Islet of Langerhans (tissue), 1 donor: ENCODE data around the gene E2F4.

Experiments
- FAIRE-seq: peaks from one replicate; lab custom pipeline; 2011; peaks lifted over from hg19 to GRCh38; lab: Jason Lieb, UNC

Gene E2F4

DNA sequence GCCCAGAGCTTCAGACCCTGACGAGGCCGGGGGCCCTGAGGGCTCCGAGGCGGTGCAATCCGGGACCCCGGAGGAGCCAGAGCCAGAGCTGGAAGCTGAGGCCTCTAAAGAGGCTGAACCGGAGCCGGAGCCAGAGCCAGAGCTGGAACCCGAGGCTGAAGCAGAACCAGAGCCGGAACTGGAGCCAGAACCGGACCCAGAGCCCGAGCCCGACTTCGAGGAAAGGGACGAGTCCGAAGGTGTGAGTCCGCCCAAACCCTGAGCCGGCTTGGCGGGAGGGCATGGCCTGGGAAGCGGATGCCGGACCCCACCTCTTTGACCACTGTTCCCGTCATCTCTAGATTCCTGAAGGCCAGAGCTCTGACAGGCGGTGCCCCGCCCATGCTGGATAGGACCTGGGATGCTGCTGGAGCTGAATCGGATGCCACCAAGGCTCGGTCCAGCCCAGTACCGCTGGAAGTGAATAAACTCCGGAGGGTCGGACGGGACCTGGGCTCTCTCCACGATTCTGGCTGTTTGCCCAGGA lies 17.2 kb upstream of the E2F4 start:
- FAIRE-seq: no peak

DNA sequence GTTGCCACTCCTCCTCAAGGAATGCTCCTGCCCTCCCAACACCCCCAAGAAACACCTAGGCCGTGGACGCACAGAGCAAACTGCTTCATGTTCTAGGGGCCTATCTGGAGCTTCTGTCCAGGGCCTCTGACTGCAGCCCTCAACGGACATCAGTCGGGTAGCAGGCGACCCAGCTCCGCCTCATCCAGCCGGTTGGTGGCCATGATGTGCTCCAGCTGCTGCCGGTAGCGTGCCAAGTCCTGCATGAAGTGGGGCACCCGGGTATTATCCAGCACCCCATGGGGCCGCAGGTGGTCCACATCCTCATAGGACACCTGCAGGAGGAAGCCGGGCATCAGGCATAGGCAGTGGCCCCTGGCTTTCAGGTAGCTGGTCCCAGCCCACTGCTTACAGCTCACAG lies 15.3 kb upstream of the E2F4 start:
- no peak for FAIRE-seq

DNA sequence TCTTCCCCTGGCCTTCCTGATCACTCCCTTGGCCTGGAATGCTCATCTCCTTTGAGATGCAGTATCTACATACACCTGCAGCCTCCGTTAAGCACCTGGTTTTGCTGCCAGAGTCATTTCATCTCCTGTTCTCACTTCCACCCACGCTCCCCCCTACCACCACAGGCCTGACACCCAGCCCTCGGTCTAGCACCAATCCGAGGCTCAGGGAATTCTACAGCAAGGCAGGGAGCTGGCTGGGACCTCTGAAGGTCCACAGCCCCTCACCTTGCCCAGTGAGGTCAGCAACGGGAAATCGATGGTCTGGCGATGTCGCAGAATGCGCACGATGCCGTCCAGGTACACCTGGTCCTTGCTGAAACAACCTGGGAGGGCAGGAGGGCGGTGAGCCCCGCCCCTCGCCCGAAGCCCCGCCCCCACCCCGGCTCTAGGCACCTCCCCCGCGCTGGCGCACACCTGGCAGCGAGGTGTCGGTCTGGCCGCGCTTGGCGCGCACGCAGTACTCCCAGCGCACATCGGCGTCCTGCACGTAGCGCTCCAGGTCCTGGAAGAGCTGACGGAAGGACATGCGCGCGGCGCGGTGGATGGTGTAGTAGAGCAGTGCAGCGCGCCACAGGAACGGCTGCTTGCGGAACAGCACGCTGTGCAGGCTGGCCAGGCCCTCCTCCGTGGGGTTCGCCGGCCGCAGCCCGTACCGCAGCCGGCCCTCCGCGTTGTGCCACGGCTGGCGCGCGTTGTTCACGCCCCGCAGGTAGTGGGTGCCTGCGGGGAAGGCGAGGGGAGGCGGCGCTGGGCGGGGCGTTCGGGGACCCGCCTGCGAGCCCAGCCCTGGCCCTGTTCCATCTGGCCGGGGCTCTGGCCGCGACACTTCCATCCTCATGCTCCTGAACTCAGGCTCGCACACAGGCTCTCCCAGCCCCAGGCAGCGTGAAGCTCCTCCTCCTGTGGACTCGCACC lies 13.9 kb upstream of the E2F4 start:
- FAIRE-seq: no peak

DNA sequence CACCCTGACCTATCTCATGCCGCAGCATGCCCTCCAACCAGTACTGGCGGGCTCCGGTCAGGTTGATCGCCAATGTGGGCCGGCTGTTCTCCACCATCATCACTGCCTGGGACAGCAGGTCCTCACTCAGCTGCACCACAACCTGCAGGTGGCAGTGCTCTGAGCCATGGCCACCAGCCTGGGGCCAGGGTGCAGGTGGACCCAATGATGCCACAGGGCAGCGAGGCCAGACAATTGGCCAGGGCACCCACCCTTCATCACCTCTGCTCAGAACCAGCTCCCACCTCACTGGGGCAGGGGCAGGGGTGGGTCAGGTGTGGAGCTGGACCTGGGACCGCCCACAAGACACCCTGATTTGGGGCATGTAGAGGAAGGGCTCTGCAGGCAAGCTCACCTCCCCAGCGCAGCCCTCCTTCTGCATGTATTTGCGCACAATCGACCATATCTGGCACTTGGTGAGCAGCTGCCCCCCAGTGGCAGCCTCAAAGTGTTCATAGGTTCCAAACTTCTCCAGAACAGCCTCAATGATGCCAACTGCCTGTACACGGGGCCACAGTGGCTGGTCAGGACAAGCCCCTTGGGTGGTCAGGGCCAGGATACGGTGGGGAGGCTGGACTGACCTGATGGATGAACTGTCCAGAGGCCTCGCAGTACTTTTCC lies 12.4 kb upstream of the E2F4 start:
- FAIRE-seq: no peak

DNA sequence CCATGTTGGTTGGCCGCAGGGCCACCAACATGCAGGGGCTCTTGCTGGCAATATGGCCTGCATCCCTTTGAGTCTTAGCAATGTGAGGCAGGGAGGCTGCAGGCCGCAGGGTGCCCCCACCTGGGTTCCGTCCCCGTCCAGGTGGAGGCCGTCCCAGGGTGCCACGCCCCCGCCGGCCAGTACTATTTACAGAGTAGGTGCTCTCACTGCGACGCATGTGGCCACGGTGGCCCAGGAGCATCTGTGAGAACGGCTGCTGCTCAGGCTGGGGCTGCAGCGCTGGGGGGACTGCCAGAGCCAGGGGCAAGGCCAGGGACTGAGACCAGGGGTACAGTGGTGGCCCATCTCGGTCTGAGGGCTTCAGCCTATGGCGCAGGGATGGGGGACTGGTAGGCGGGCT lies 11.8 kb upstream of the E2F4 start:
- no peak for FAIRE-seq

DNA sequence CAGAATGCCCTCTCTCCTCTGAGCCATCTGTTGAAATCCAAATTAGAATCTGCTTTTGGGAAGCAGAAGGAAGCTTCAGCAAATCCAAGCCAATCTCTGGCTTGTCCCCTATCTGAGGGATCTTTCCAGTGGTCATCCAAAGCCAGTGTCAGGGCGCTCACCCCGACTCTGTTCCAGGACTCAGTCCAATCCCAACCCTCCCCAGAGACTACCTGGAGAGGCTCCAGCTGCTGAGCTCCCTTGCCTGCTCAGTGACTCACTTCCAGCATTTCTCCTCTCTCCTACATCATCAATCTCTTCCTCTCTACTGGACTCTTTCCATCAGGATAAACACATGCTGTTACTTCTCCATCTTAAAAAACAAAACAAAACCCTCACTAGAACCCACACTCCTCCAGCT lies 10.6 kb upstream of the E2F4 start:
- FAIRE-seq: no peak

DNA sequence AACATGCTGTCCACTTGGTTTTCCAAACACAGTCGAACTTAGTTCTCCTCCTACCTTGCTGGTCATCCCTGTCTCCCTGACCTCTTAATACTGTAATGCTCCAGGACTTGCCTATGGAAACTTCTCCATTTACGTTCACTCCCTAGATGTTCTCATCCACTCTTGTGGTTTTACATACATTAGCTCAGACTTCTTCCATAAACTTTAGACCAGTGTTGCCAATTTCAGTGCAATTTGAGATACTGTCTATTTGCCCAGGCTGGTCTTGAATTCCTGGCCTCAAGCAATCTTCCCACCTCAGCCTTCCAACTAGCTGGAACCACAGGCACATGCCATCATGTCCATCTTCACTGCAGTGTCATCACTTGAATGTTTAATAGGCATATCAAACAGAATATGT lies 9.7 kb upstream of the E2F4 start:
- FAIRE-seq: no peak

DNA sequence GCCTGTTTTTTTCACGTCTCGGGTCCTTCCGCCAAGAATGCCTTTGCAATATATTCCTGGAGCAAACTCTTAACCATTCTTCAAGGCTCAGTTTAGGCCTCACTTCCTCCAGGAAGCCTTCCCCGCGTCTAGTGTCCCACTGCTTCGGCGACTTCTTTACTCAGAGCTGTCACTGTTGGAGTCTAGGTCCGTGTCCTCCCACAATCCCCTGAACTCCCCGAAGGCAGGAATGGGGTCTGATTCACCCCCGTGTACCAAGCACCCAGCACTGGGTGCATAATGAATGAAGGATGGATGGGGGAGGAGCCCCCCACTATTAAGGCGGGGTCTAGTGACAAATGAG lies 8.7 kb upstream of the E2F4 start:
- FAIRE-seq: no peak

DNA sequence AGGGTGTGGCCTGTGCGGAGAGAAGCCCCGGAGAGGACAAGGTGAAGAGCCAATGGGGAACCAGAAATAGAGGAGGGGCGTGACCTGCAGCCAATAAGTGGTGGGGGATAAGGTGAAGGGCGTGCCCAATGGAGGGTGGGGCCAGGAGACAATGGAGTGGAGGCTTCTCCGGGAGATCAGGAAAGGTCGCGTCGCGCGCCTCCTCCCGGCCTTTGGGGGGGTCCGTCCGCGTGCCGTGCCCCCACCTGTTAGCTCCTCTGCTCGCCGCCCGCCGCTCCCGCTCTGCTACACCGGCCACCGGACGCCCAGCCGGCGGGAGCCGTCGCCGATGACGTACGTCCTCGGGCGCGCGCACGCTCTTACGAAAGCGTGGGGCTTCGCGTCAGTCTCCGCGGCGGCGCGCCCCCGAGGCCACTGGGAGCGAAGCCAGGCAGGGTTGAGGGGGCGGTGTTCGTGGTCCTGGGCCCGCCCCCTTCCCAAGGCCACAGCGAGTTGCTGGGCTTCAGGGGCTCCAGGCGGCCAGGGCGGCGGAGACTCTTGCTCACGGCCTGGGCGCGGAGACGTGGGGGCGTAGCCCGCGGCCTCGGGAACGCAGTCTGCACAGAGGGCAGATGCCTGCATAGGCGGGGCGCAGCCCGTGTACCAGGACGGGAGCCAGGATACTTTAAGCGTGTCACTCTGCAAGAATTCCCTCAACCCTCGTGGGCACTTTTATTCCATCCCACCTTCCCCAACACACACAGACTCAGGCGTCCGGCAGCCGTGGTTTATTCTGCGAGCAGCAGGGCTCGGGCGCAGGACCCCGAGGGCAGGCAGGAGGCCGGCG lies 8.1 kb upstream of the E2F4 start, which contains the start of gene MATCAP1:
MATCAP1 (minus strand) TSS at position 337 of the 826 bp plus-strand sequence. CDS start 3,353 bp downstream, outside the sequence.
- peak; percentile 49 for FAIRE-seq

DNA sequence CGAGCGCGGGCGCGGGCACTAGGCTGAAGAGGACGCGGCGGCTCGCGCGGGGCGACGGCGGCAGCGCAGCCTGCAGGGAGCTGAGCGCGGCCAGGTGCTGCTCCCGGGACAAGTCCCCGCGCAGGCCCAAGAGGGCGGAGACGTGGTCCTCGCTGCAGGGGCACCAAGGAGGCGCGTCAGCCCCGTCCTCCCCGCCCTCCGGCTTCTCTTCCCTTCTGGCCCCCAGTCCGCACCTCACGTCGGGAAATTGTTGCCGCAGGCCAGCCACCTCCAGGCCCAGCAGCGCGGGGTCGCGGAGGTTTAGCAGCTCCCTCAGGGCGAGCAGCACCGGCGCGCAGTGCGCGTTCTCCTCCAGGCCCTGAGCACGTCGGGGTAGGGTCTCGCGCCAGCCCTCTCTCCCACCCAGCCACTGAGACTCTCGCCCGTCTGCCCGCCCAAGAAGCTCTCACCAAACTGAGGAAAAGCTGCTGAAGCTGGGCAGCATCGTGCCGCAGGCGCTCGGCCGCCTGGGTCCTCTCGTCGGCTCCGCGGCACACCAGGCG lies 7.4 kb upstream of the E2F4 start:
- no peak for FAIRE-seq

DNA sequence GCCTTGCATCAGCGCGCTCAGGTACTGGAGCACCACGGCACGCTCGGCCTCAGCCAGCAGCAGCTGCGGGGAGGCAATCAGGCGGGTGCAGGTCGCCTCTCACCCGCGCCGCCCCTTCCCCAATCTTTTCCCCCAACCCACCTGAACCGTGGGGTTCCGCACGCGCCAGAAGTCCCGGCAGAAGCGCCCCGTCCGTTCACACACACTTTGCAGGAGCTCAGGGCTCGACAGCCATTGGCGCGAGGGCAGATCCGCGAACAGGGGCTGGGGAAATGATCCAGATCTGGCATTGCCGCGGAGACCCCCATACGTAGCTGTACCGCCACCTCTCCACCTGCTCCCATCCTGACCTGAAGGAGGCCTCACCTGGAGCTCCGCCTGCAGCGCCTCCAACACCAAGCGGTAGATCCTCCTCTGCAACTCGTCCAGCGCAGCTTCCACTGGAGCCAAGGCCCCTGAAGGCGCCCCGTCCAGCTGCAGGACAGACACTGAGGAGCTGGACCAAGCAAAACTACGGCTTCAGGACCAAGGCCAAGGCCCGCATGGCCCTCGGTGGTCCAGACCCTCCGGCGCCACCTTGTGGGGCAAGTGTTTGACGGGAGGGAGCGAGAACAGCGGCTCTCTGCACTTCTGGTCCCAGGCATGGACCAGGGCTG lies 6.8 kb upstream of the E2F4 start:
- FAIRE-seq: no peak

DNA sequence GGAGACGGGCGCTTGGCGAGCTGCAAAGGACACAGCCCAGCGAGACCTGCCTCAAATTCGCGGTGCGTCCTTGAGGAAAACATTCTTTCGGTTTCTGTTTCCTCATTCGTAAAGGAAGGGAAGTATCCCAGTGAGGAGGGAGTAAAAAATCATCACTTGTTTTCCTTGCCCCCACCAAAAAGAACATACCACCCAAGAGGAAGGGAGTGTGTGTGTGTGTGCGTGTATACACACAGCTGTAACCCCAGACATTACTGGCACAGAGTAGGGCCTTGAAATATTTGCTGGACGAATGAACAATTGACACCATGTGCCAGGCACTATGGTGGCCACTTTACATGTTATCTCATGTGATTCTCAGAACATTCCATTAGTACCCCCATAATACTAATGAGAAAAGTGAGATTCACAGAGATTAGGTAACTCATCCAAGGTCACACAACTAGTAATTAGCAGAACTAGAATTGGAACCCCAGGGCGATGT lies 6.3 kb upstream of the E2F4 start:
- no peak for FAIRE-seq

DNA sequence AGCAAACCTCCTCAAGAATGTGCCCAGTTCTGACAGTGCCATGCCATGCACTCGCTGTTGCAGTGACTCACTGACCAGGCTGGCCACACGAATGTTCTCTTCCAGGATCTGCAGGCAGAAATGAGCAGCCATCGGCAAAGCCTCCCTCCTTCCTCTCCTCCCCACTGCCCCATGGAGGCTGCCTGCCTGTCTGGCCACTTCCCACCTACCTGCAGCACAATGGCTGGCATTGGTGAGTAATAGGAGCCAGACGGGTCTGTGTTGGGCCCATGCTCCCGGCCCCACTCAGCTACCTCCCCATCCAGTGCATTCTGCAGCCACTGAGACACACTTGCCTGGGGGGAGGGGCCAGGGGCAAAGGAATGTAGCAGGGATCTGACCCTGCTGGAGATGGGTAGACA lies 5.4 kb upstream of the E2F4 start:
- no peak for FAIRE-seq

DNA sequence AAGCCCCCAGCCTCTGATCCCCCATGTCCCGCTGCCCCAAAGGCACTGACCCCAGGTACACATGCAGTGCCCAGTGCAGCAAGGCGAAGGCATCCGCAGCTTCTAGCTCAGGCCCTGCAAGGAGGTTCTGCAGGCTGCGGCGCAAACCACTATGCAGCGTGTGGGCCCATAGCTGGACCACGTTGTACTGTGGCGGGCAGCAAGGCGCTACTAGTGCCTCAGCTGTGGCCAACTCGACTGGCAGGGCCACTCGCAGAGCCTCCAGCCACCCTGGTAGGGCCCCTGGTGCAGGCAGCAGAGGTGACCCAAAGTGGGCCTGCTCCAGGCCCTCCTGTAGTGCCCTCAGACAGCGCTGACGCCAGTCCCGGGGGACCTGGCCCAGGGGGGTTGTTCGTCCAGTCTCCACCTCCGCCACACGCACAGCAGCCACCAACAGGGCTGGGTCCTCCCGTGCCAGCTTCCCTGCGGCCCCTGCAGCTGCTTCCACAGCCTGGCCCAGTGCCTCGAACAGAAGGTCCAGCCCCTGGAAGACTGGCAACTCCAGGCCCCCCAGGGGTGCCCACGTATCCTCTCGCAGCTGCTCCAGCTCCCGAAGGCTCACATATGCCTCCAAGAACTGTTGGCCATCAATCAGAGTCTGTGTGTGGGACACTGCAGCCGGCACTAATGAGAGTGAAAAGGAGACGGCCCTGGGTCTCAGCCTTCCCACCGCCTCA lies 4.6 kb upstream of the E2F4 start:
- no peak for FAIRE-seq

DNA sequence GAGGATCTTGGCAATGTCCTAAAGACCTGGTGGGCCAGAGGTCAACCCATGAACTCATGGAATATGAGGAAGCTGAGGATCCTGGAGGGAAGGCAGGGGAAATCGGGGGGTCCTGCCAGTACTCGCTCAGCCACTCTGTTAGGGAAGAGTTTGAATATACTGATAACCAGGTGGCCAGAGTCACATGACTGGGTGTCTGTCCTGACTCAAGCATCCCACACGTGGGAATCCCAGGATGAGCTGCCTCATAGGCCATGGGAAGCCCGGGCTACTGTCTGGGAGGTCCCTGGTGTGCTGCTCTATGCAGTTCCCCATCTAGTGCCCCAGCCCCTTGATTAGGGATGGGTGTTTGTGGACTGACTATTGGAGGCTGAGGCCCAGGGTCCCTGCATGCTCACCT lies 3.6 kb upstream of the E2F4 start:
- FAIRE-seq: no peak

DNA sequence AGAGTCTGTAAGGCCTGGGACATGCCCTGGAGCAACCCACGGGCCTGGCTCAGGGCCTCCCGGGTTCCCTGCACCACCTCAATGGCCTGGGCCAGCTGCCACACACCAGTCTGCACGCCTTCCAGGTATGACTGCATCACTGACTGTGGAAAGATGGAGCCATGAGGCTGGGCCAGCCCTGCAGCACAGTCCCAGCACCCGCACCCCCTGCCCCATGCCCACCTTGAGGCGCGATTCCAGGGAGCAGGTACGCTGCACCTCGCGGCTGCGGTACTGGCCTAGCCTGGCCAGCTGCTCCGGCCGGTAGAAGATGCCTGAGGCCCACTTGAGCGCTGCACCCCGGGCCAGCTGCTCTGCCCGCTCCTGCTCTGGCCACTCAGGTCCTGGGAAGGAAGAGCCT lies 3.2 kb upstream of the E2F4 start:
- no peak for FAIRE-seq

DNA sequence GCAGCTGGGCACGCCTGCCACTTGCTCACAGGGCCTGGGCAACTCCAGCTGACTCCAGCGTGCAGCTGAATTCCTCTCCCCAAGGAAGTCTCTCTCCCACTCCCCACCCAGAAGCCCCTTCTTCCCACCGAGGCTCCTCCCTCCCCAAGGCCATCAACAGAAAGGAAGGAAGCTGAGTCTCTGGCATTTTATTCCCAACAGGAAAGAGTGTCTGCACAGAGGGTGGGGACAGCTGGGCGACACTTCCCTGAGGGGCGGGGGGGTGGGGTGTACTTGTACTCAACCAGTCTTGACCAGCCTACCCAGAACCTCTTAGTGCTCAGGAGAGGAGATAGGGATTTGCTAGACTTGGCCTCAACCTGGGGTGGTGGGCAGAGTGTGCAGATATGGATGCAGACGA lies 1.9 kb upstream of the E2F4 start, which contains the start of gene EXOC3L1:
EXOC3L1 (minus strand) TSS at position 96 of the 400 bp plus-strand sequence. CDS start 460 bp downstream, outside the sequence.
- no peak for FAIRE-seq

DNA sequence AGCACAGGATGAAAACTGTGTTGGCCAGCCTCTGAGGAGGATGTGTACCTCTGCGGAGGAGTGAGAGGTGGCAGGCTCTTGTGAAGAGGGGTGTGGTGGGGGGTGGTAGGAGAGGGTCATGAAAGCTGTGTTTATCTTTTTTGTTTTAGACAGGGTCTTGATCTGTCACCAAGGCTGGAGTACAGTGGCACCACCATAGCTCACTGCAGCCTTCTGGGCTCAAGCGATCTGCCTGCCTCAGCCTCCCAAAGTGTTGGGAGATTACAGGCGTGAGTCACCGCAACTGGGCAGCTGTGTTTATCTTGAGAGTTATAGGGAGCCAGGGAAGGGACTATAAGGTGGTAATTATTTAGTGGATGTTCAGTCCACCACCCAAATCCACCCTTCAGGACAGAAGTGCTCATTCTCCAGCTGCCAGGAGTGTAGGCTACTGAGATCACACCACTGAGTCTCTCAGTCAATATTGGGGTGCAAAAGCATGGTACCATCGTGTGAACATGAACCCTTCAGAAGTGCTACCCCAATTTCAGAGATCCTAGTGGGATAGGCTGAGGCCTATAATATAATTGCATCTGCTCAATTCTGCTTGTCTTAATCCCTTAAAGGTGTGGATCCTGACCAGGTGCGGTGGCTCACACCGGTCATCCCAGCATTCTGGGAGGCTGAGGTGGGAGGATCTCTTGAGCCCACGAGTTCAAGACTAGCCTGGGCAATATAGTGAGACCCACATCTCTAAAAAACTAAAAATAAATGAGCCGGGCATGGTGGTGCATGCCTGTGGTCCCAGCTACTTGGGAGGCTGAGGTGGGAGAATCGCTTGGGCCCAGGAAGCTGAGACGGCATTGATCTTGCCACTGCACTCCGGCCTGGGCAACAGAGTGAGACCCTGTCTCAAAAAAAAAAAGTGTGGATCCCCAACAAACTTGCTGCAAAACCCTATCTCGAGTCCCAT lies 1.2 kb upstream of the E2F4 start:
- no peak for FAIRE-seq

DNA sequence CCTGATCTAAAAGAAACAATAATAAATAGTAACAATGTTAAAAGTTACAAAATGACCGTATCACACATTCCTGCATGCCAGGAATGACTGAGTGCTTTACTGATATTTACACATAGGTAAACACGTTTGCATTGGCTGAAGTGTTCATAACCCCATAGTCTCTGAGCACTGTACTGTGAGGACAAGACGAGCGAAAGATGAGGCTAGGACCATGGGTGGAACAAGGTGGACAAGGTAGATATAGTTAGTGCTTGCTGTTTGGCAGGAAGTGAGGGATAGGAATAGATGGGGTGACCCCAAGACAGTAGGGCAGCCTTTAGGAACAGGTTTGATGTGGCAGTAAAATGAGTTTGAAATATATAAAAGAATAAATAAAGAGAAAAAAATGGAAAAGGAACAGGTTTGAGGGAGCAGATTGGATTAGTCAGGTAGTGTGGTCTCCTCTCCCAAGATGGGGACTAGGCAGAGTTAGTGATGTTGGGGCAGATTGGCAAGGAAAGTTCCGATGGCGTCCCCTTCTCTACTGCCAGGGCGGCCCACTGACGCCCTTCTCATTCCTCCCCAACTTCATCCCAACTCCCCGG lies 452 bp upstream of the E2F4 start:
- no peak for FAIRE-seq
